ENCODE data around the gene STIP1.
A peak's percentile ranks its signal among the peaks of the same experiment; 100 is the strongest.

The STIP1 gene

GRCh38 chr11:64185693-64186491 is at the start of gene STIP1:
STIP1 (plus strand) TSS chr11:64186171; CDS start chr11:64186262, 91 bp downstream.
- peak; percentile 100 for DNase-seq

DNA sequence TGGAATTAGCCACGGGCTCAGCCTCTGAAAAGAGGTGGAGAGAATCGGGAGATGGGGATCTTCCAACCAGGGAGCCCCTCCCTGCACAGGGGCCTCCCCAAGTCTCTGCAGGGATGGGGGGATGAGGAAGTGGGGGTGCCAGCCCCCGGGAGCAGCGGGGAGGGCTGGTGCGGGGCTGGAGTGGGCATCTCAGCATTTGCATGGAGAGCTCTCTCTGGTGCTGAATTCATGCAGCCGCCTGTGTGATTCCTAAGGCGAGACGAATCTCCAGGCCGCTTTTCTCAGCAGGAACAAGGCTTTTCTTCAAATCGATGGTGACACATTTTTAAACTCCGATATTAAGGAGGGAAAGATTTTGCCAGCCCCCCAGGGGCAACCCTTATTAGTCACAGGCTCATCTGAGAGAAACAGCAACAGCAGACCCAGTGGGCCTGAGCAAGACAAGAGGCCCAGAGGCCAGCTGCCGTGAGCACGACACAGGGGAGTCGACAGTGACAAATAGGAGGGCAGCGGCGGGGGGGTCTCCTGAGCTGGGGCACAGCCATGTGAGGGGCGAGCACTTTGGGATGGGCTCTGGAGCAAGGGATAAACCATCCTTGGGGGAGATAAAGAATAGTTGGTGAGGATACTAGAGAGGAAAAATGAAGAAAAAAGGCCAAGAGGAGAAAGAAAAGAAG is 49.1 kb upstream of the STIP1 start:
- peak in 1 of 3 experiments; percentile 21 for DNase-seq

DNA sequence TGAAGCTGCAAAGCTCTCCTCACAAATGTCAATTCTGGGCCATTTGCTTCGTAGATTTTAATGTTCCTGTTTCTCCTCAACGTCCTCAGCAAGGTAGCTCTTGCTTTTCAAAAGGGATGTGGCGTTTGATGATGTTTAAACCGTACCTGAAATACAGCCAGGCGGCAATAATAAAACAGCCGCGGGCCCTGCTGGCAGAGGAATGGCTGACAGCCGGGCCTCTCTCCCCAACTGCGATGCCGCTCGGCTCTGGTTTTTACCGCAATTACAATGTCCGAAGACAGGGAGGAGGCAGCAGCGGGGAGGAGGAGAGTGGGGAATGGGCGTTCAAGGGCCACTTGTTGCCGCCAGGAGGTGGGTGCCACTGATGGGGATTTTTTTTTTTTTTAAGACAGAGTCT is 47.6 kb upstream of the STIP1 start:
- DNase-seq: peak in 2 of 3 experiments; percentile 12 to 54

DNA sequence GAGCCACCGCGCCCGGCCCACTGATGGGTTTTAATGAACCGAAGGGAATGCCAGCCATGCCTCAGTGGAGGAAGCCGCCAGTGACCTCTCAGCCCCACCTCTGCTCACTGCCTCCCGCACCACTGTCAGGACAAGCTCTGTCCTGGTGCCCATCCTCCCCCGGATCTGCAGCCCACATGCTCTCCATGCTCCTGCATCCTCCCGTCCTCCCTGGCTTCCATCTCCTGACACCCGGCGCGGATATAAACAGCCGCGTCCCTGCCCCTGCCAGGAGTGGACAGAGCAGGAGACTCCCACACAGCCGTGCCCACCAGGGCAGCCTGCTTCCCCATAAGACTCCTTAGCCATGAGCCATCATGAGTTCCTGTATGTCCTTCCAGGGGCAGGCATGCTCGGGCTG is 46.9 kb upstream of the STIP1 start:
- no peak for DNase-seq

GRCh38 chr11:64140082-64140481 is 45.9 kb upstream of the STIP1 start:
- DNase-seq: no peak

GRCh38 chr11:64141081-64141783 is 44.7 kb upstream of the STIP1 start:
- DNase-seq: no peak

DNA sequence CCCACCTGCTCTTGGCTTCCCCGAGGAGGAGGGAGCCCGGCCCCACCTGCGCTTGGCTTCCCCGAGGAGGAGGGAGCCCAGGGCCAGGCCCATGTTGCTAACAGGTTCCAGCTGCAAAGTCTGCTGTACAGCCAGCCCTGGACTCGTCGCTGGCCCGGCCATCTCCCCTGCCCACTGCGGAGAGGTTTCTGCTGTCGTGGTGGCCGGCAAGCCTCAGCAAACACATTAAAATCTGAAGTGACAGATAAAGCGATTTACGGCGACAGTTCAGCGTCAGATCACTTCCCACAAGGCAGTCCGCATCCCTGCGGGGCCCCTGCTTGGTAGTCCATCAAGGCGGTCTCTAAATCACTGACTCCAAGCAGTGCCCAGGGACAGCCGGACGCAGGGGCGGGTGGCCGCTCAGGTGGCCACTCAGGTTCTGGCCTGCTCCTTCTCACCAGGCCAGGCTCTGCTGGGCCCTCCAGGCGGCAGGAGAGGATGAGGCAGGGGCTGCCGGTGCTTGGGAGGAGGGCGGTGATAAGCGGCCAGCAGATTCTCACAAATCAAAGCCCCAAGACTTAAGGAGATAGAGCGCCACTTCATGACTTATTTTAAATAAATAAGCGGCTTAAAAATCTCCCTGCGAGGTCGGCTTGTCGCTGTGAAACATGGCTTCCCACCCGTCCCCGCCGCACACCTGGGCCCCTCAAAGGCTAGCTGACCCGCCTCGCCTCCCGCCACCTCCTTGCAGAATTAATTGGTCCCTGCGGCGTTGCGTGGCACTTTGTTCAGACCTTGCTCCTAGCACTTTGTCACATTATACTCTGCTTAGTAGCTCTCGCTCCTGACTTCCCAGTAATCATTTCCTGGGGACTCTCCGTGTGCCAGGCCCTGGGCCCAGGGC is 41.1 kb upstream of the STIP1 start:
- DNase-seq: peak; percentile 67 to 89 (median 77)

GRCh38 chr11:64146036-64146955 is 39.7 kb upstream of the STIP1 start:
- DNase-seq: peak; percentile 35 to 55 (median 49)

- peak; percentile 72 to 99 (median 94) for DNase-seq
Observed at GRCh38 chr11:64148226-64148916, 37.6 kb upstream of the STIP1 start.

DNA sequence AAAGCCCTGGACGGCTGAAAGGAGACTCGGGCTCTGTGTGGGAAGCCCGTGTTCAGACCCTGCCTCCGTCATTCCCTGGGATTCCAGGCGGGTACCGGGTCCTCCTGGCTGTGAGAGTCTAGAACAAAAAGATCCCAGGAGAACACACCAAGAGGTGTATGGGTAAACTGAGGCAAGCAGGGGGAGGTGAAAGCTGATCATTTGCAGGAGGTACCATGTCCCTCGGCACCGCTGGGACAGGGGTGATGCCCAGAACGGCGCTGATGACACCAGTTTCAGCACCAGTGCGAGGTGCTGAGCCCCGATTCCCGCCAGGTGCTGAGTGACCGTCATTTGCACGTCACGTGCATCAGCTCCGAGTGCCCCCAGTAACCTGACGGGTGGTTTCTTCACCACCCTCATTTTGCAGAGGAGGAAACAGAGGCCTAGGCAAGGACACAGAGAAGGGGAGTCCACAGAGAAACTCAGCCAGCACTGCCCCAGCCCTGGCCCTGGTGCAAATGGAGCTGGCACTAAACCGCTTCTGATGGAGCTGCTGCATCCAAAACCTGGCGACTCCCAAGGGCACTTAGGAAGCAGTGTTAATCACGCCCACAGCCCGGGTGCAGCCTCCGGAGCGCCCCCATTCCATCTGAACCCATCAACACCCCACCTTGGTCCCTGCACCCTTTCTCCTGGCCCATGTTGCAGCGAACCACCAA is 36.9 kb upstream of the STIP1 start:
- peak in 1 of 3 experiments; percentile 49 for DNase-seq

GRCh38 chr11:64150051-64150450 is 35.9 kb upstream of the STIP1 start:
- DNase-seq: no peak

- DNase-seq: peak; percentile 11 to 96 (median 81)
Observed at GRCh38 chr11:64150481-64151239, 35.3 kb upstream of the STIP1 start.

GRCh38 chr11:64151337-64151736 is 34.6 kb upstream of the STIP1 start:
- DNase-seq: no peak

- DNase-seq: peak; percentile 53 to 68 (median 54)
Observed at GRCh38 chr11:64152841-64153691, 32.9 kb upstream of the STIP1 start.

GRCh38 chr11:64153812-64154211 is 32.2 kb upstream of the STIP1 start:
- DNase-seq: no peak

GRCh38 chr11:64156235-64157011 is 29.5 kb upstream of the STIP1 start:
- DNase-seq: no peak

DNA sequence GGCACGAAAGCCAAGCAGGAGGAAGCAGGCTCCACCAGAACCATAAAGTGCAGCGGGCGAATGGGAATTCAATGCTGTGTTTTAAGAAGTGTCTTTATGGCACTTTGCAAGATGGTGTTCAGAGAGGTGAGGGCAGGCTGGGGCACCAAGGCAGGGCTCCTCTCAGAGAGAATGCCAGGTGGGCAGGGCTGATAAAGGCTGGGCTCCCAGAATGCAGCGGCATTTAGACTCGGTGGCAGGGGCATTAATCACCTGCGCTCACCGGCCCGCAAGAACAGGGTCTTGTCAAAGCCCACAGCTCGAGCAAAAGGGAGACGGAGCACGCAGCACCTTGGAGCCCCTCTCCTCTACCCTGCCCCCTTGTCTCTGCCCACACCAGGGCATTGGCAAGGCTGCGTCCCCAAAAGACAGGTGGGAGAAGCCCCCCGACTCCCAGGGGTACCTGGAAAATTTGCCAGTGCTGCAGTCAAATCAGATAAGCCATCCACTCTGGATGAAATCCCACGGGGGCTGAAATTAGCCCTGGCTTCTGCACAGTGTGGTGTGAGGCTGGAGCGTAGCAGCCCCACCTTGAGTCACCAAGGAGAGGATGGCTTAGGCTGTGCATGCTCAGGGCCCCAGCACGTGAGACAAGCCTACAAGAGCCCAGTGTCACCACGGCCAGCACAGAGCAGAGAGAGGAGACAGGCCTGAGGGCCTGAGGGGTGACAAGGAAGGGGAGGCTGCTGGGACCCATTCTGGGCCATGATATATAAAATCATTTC is 28.2 kb upstream of the STIP1 start:
- no peak for DNase-seq
